Measurements from ENCODE around the gene GRM7. TPM values are rescaled to one million over a fixed set of nuclear protein-coding genes. Genes with fewer than 3 reads are reported as not detected.

Gene GRM7
- total RNA-seq, 2 donors from 2014 or later: 0.10 TPM; not detected in 1

DNA sequence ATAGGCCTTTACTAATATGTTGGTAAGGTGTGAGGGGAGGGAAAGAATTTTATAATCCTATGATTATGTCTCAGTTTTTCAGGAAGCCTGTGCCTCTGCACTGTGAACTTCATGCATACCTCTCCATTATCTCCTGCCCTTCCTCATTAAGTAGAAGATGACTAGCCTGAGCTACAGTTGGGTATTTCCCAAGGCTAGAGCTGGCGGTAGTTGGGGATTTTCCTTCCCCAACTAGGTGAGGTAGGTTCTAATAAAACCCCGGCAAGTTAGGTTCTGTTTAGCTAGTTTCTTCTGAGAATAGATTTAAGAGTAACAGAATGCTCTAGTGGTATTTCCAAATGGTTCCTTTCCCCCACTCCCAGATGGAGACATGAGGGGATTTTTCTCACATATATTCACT is 414.5 kb downstream of the GRM7 start:
- ATAC-seq (no peak), DNase-seq (no peak)
- intact Hi-C loops (cut with DNase I): no loop called here

DNA sequence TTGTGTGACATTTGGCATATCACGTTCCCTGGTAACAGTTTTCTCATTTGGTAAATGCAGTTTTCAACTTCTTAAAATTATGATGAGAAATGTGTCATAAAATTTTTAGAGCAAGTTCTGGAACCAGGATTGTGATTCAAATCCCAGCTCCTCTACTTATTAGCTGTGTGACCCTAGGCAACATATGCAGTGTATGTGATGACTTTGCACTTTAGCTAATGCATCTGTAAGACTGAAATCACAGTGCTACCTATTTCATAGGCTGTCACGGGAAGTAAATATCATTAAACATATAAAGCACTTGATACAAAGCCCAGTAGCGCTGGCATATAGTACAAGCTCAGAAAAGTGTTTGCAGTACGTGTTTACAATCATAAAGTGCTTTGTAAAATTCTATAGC is 419.4 kb downstream of the GRM7 start:
- intact Hi-C loops (cut with DNase I): loop anchor here in 1 of 2 donors (10.0 kb wide), 1 partner anchor 264 kb away; no protein-coding TSS in a partner anchor
- no peak for DNase-seq
- no peak for ATAC-seq

DNA sequence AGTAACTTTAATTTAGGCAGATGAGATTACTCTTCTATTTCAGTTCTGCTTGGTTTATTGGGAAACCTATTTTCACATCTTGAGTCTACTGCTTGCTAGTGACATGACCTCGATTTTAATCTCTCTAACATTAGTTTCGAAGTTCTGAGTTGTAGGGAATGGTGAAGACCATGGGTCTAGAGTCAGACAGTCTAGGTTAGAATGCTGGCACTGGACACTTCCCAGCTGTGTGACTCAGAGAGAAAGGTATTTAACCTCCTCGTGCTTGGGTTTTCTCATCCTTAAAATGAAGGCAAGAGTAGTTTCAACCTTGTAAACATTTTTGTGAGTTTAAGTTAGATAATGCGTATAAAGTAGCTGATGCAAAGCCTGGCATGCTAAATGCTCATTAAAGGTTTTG is 422.1 kb downstream of the GRM7 start:
- DNase-seq: no peak
- intact Hi-C loops (cut with DNase I): loop anchor here in 1 of 2 donors (10.0 kb wide), 1 partner anchor 262 kb away; no protein-coding TSS in a partner anchor
- no peak for ATAC-seq

DNA sequence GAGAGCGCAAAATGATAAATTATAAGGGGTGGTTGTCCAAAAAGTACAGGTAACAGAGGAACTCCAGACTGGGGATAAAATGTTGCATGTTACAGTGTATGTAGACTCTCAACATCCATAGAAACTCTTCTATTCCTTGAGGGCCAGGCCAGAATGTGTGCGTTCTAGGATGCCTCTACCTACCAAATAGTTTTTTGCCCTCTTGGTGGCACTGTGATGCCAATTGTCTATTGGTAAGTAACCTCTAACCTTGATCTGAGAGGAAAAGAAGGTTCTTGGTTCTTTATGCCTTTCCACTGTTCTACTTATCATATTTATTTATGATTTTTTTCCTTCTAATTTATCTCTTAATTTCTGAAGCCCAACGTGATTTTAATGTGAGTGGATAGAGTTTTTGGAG is 424.6 kb downstream of the GRM7 start:
- DNase-seq: no peak
- peak in 1 of 2 donors; percentile 43 for ATAC-seq
- intact Hi-C loops (cut with DNase I): loop anchor here (5.0 to 10.0 kb wide), 2 partner anchors 259 to 262 kb away; no protein-coding TSS in a partner anchor

DNA sequence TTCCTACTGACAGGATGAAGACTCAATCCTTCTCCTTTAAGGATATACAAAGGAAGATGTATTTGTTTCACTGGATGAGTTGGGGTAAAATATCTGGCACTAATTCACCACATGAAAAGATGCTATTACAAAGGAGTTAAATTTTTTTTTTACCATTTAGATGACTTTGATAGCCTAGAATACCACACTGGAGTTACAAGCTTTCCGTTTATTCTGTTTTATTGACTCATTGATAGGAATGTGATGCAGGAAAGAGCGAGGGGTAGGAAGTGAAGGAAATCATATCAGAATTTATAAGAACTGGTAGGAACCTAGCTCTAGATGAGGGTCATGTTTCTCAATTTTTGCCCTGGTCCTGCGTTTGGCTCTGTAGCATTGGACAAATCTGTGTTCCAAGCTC is 427.2 kb downstream of the GRM7 start:
- ATAC-seq (no peak), DNase-seq (no peak)
- intact Hi-C loops (cut with DNase I): loop anchor here (5.0 to 10.0 kb wide), 2 partner anchors 257 to 259 kb away; no protein-coding TSS in a partner anchor

DNA sequence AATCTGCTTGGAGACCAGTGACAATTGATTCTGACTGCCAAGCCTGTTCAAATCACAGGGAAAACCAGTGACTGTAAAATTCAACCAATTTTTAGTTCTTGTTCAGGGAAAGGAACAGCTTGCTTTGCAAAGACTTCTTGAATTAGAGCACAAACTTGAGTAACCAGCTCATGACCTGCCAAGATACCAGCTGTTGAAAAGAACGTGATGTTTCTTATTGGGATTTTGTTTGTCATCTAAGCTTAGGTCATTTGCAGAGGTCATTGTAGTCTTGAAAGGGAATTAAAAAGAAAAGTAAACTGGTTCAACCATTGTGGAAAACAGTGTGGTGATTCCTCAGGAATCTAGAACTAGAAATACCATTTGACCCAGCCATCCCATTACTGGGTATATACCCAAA is 428.2 kb downstream of the GRM7 start:
- DNase-seq: no peak
- intact Hi-C loops (cut with DNase I): loop anchor here (5.0 to 10.0 kb wide), 2 partner anchors 256 to 258 kb away; no protein-coding TSS in a partner anchor
- no peak for ATAC-seq

DNA sequence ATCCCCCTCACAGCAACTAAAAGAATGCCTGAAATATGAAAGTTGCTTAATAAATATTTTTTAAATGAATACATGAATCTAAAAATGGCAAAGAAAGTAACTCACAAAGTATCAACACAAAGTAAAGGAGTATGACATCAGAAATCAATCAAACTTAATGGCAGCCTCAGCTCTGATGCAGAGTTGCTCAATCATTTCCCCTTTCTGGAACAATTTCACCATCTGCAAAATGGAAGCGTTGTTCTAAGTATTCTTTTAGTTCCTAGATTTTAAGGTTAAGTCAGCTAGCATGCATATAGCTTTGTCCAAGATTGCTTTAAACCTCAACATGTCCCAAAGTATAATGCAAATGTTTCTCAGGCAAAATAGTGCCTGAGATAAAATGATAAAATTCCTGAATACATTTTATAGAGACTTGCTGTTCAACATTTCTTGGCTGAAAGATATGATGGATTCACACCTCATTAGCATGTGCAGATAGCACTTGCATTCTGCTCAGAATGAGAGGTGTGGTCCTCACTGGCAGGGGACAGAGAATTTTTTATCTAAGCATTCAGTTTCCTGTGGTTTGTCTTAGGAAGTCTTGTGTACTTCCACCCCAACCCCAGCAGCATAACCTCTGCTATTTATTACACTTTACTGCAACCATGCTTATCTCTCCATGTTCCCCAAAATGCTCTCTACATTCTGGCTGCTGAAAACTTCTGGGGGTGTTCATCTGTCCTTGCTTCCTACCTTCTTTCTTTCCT is 429.3 kb downstream of the GRM7 start:
- ATAC-seq: no peak
- intact Hi-C loops (cut with DNase I): loop anchor here in 1 of 2 donors (10.0 kb wide), 1 partner anchor 125 kb away; no protein-coding TSS in a partner anchor
- DNase-seq: no peak

DNA sequence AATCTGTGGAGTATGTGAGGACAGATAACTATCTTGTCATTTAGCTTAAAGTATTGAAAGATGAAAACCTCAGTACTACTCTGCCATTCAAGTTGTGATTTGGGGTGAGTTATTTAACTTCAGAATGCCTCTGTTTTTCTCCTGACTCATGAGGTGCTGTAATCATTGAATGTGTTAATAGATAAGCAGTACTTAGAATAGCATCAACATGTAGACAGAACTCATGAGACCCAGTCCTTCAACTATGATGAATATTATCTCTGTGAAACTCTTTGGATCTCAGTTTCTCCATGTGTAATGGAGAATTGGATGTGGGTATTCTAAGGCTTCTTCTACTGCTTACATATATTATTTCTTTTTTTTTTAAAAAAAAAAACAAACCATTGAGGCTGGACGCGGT is 431.4 kb downstream of the GRM7 start:
- DNase-seq (no peak), ATAC-seq (peak; percentile 35 to 69)
- intact Hi-C loops (cut with DNase I): loop anchor here in 1 of 2 donors (10.0 kb wide), 1 partner anchor 128 kb away; no protein-coding TSS in a partner anchor

DNA sequence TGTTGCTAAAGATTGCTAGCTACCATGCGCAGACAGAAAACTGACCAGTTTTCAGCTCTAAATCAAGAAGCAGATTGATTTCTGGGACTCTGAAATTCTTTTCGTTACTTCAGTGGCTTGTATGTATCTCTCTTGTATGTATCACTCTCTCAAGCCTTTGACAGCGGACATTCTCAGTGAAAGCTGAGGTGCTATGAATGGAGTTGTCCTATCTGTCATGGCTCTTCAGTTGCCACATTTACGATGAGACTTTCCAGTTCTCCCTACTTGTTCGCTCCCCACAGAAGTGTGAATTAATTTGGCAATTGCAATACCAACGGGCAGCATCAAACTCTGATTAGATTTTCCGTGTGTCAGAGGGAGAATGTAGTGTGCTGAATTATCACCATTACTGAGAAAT is 432.4 kb downstream of the GRM7 start:
- DNase-seq (no peak), ATAC-seq (peak; percentile 81 to 92)
- intact Hi-C loops (cut with DNase I): loop anchor here in 1 of 2 donors (10.0 kb wide), 1 partner anchor 128 kb away; no protein-coding TSS in a partner anchor

DNA sequence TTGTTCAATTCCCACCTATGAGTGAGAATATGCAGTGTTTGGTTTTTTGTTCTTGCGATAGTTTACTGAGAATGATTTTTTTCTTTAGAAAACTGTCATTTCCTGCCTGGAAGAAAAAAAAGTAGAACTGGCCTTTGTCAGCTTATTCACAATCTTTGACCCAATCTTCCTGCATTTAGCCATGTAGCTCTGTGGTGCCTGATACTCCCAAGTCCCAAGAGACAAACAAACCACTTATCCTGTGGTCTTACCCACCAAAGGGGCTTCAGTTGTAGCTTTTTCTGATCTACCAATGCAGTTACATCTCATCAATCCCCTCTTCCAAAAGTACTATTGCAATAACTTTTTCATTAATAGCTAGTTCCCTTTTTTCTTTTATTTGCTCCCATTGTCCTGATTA is 444.6 kb downstream of the GRM7 start:
- no peak for DNase-seq
- intact Hi-C loops (cut with DNase I): no loop called here
- ATAC-seq: no peak

DNA sequence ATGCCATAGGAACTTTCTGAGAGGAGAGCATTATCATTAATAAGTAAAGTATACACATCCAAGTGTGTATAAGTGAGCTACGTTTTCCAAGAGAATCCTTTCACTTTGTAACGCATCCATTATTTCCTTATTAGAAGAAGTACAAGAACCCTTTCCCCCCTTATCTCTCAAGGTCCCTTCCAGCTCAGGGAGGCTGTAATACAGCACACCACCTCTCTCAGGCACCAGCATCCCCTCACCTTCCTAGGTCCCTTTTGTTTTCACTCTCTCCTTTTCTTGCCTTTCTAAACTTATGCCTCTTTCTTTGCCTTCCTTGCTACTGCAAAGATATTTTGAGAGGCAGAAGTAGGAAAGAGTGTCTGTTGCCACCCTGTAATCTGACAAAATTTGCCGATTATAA is 446.0 kb downstream of the GRM7 start:
- no peak for DNase-seq
- no peak for ATAC-seq
- intact Hi-C loops (cut with DNase I): no loop called here

DNA sequence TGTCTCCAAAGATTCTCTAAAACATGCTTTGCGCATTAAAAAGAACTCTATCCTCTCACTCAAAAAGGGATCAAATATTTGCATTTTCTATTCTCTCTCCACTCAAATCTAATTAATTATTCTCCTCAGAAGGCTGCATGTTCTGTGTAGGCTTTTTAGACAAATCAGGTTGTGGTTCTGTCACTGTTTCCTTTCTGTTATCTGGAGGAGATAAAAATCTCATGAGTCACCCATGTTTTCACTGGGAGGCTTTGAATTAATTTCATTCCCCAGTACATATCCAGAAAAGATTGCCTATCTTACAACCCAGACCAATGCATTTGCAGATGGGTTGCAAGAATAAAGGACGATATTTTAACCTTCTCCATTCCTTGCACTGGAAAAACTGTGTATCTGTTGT is 446.5 kb downstream of the GRM7 start:
- DNase-seq: no peak
- intact Hi-C loops (cut with DNase I): no loop called here
- ATAC-seq: peak in 1 of 2 donors; percentile 55

DNA sequence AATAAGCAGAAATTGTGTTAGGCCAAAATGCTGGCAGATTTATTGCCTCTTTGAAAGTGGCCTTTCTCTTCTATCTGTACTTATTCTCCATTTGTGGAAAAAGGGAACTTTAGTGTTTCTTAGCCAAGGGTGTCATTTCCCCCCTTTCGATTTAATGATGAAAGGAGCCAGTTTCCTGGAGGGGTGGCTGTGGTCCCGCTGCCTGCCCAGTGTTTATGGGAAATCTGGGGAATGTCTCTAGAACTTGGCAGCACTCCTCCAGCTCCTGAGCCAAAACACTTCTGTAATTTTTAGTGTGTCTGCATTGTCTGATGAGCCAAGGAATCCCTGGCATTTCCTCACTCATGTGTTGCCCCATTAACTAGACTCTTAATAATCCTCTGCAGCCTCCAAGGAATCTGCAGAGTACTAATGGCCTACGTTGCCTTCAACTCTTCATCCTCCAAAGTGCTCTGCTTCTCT is 448.8 kb downstream of the GRM7 start:
- ATAC-seq (peak; percentile 94 to 96), DNase-seq (peak; percentile 82)
- intact Hi-C loops (cut with DNase I): no loop called here

DNA sequence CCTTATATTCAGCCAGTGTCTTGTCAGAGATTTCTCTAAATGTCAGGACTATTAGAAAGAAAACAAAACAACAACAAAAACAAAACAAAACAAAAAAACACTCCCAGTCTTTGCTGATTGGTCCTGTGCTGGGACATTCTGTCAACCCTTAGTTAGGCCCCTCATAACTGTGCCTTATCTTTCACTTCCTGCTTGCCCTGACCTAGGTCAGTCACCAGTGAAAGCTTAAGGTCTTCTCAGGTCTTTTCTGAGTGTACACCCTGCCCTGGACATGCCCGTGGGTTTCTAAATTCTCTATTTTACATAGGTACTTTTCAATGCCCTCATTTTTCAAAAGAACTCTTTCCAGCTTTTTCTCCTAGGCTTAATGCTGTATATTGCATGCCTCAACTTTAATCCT is 454.1 kb downstream of the GRM7 start:
- intact Hi-C loops (cut with DNase I): no loop called here
- ATAC-seq (no peak), DNase-seq (no peak)

DNA sequence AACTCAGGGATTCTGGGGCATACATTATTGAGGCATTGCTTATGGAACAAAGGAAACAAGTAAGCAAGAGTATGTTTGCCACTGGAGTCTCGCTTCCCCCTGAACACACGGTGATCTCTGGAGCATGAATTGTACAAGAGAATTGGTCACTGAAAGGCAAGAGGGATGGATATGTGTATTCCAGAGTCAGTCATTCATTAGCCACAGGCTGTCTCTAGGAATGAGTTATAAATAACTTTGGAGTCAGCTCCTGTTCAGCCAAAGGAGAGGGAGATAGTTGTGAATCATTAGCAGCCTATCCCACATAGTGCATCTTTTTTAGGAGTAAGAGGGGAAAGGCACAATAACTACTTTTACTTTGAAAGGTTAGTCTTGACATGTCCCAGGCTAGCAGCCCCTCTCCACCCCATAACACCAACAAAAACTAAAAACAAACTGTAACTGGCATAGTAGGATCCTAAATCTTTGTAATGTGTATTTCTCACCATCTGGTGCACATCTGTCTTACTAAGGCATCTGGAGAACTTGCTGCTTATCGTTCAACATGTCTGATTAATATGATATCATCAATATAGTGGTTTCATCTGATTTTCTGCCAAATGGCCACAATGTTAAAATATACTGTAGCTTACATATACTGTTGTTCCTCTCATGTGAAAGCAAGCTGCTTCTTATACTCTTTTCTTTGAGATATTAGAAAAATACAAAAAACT is 462.2 kb downstream of the GRM7 start:
- peak in 1 of 2 donors; percentile 74 for ATAC-seq
- intact Hi-C loops (cut with DNase I): no loop called here
- no peak for DNase-seq

DNA sequence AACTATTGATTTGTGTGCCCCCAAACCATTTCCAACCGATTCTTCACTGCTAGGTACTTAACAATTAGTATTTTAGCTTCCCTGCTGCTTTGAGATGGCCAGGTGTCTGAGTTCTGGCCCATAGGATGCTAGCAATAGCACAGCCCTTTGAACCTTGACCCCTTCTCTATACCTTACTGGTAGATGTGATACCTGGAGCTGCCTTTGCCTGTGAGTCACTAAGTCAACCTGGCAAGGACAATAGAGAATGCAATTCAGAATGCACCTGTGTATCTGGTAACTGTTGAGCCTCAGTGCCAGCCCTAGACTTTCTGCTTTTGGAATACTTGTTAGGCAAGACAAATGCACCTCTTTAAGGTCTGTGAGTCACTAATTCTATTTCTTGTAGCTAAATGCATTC is 467.4 kb downstream of the GRM7 start:
- no peak for ATAC-seq
- intact Hi-C loops (cut with DNase I): no loop called here
- no peak for DNase-seq

DNA sequence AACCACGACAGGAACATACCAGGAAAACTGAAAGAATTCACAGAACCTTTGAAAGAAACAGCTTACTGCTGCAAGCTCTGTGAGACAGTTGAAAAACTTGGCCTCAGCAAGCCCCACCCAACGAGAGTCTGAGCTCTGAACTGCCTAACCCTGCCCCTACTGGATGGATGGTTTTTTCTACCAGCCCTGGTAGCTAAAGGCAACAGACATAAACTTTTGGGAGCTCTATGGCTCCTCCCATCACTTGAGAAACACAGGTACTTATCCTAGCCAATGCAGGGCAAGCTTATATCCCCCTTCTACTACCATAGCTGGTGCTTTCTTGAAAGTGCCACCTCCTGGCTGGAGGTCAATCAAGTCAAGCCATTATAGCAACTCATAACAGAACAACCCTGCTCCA is 471.8 kb downstream of the GRM7 start:
- intact Hi-C loops (cut with DNase I): no loop called here
- DNase-seq (no peak), ATAC-seq (no peak)

DNA sequence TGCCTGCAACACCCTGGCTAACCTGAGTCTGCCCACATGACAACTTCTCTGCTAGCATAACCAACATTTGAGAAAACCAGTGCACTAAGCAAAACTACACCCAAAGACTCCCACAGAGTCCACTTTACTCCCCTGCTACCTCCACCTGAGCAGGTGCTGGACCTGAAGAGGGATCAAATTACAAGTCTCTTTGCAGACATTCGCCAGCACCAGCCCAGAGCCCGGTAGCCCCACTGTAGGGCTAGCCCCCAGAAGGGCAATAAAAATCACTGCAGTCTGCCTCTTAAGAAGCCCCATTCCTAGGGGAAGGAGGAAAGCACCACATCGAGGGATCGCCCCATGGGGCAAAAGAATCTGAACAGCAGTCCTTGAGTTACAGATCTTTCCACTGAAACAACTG is 472.2 kb downstream of the GRM7 start:
- intact Hi-C loops (cut with DNase I): no loop called here
- DNase-seq: no peak
- ATAC-seq: no peak

DNA sequence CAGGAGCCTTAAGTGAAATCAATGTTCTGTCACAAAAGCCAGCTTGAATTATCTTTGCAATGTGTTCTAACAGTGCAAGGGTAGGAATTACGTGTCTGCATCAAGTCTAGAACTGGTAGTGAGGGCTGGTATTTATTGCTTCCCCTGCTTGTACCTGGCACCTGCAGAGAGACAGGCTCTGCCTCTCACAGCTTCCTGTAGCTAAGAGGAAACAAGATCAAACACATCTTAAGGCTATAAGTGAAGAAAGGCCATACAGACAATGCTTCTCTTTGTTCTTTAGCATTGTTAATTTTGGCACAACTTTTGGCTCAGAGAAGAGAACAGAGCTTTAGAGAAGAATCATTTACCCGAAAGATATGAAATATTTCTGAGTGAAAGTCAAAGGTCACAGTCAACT is 479.9 kb downstream of the GRM7 start:
- DNase-seq (no peak), ATAC-seq (no peak)
- intact Hi-C loops (cut with DNase I): no loop called here

DNA sequence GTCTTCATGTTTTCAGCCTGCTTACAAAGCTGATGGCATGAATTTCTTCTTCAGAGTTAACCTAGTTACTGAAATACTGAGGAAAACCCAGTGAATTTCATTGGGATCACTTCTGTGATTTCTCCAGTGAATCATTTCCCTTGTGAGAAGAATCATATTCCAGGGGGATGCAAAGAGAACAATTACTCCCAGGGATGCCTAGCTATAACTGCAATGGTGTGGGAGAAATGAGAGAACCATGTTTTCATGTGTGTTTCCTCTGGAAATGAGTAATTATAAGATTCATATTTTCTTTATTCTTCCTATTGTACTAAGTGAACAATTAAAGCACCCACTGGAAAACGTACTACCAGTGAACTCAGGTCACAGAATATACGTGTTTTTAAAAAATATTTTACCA is 485.4 kb downstream of the GRM7 start:
- intact Hi-C loops (cut with DNase I): no loop called here
- ATAC-seq (no peak), DNase-seq (no peak)
